GM19397 (cell line): ENCODE data around the gene SMURF1.
"Not testable (repeated sequence)": the region's sequence is repeated elsewhere in the genome, so short reads cannot be mapped to it uniquely, and the experiment has no call there.

Source experiments
- ATAC-seq: cut with Tn5 transposase; IDR thresholded peaks from one replicate; pipeline ENCODE4 v1.9.1; 2021; ENCODE audit warnings: mild to moderate bottlenecking, moderate library complexity; ENCODE audit not compliant: unreplicated experiment

Gene SMURF1

GRCh38 chr7:99070361-99070760, 73.5 kb downstream of the SMURF1 start:
- ATAC-seq, result no peak

- no peak for ATAC-seq
Measured at GRCh38 chr7:99061001-99061776, 82.7 kb downstream of the SMURF1 start.

- no peak for ATAC-seq
Measured at GRCh38 chr7:99054781-99055180, 89.1 kb downstream of the SMURF1 start.

- no peak for ATAC-seq
Measured at GRCh38 chr7:99050971-99051370, 92.9 kb downstream of the SMURF1 start.

- ATAC-seq, result no peak
Measured at GRCh38 chr7:99047526-99048077, 96.3 kb downstream of the SMURF1 start.

- ATAC-seq, result no peak
Measured at GRCh38 chr7:99046722-99047121, 97.2 kb downstream of the SMURF1 start.

GRCh38 chr7:99046262-99046661, 97.6 kb downstream of the SMURF1 start:
- not testable (repeated sequence) for ATAC-seq

- ATAC-seq, result not testable (repeated sequence)
Measured at GRCh38 chr7:99044858-99045257, 99.0 kb downstream of the SMURF1 start.

GRCh38 chr7:99042957-99043356, 101.0 kb downstream of the SMURF1 start:
- no peak for ATAC-seq

GRCh38 chr7:99041526-99041925, 102.4 kb downstream of the SMURF1 start:
- ATAC-seq, result no peak

- ATAC-seq, result no peak
Measured at GRCh38 chr7:99040104-99040958, 103.6 kb downstream of the SMURF1 start.

GRCh38 chr7:99039384-99039891, 104.5 kb downstream of the SMURF1 start:
- no peak for ATAC-seq

- ATAC-seq, result no peak
Measured at GRCh38 chr7:99038086-99038855, 105.6 kb downstream of the SMURF1 start.

GRCh38 chr7:99037327-99037940, 106.5 kb downstream of the SMURF1 start:
- ATAC-seq, result no peak

GRCh38 chr7:99036546-99037111, 107.3 kb downstream of the SMURF1 start:
- no peak for ATAC-seq

GRCh38 chr7:99035723-99036545, 108.0 kb downstream of the SMURF1 start:
- no peak for ATAC-seq

- ATAC-seq, result no peak
Measured at GRCh38 chr7:99034932-99035722, 108.8 kb downstream of the SMURF1 start.

- no peak for ATAC-seq
Measured at GRCh38 chr7:99033765-99034164, 110.1 kb downstream of the SMURF1 start.
